SK-N-SH treated with all-trans-retinoic acid at 6 μM for 48 hours (cell line): ENCODE results near the gene CANT1.

Experiments
- ARNTL ChIP-seq: fragments of 450-650 bp; formaldehyde crosslinking; IDR thresholded peaks from 2 replicates; pipeline ENCODE4 v1.5.0; 2020; ENCODE audit warnings: low read depth, mild to moderate bottlenecking, moderate library complexity, borderline replicate concordance
- ESRRG ChIP-seq: fragments of 250-450 bp; sonication (Bioruptor Pico); IDR thresholded peaks from 2 replicates; pipeline ENCODE4 v1.6.1; 2021; ENCODE audit warnings: mild to moderate bottlenecking
- RARB ChIP-seq: fragments of 250-450 bp; sonication (Bioruptor Pico); IDR thresholded peaks from 2 replicates; pipeline ENCODE4 v1.8.0; 2021; ENCODE audit warnings: mild to moderate bottlenecking, moderate library complexity
- ZC3H10 ChIP-seq: fragments of 250-450 bp; sonication (Bioruptor Pico); IDR thresholded peaks from 2 replicates; pipeline ENCODE4 v1.5.1; 2021; ENCODE audit warnings: mild to moderate bottlenecking, moderate library complexity
- ZFP30 ChIP-seq: fragments of 450-650 bp; formaldehyde crosslinking; IDR thresholded peaks from 2 replicates; pipeline ENCODE4 v1.5.0; 2022; ENCODE audit warnings: mild to moderate bottlenecking, moderate library complexity
- ZNF70 ChIP-seq: fragments of 450-650 bp; formaldehyde crosslinking; IDR thresholded peaks from 2 replicates; pipeline ENCODE4 v1.5.0; 2020; ENCODE audit warnings: mild to moderate bottlenecking, moderate library complexity
- ZNF8 ChIP-seq: fragments of 450-650 bp; formaldehyde crosslinking; IDR thresholded peaks from 2 replicates; pipeline ENCODE4 v1.5.0; 2020; ENCODE audit warnings: mild to moderate bottlenecking, moderate library complexity
- TF ChIP-seq, protein P1 (sequence below): fragments of 250-450 bp; sonication (Bioruptor Pico); IDR thresholded peaks from 2 replicates; pipeline ENCODE4 v1.5.1; 2021; ENCODE audit warnings: mild to moderate bottlenecking, moderate library complexity
- TF ChIP-seq, protein P2 (sequence below): fragments of 250-450 bp; sonication (Bioruptor Pico); IDR thresholded peaks from 2 replicates; pipeline ENCODE4 v1.5.1; 2020; ENCODE audit warnings: low read depth, mild to moderate bottlenecking, moderate library complexity
- TF ChIP-seq, protein P3 (sequence below): fragments of 250-450 bp; sonication (Bioruptor Pico); IDR thresholded peaks from 2 replicates; pipeline ENCODE4 v1.5.0; 2020; ENCODE audit warnings: mild to moderate bottlenecking, moderate library complexity

DNA sequence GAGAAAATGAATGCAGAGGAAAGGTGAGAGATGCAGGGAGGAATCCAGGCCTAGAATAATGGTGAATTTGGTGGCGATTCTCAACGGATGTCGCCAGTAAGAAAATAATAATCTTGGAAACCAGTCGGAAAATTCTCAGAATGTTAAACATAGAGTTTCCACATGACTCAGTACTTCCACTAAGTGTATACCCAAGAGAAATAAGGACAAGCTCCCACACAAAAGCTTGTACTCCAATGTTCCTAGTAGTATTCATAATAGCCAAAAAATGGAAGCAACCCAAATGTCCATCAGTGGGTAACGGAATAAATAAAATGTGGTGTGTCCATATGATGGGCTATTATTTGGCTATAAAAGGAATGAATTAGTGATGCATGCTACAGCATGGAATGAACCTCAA is 45.6 kb upstream of the CANT1 start:
- TF ChIP-seq, protein P1, sequence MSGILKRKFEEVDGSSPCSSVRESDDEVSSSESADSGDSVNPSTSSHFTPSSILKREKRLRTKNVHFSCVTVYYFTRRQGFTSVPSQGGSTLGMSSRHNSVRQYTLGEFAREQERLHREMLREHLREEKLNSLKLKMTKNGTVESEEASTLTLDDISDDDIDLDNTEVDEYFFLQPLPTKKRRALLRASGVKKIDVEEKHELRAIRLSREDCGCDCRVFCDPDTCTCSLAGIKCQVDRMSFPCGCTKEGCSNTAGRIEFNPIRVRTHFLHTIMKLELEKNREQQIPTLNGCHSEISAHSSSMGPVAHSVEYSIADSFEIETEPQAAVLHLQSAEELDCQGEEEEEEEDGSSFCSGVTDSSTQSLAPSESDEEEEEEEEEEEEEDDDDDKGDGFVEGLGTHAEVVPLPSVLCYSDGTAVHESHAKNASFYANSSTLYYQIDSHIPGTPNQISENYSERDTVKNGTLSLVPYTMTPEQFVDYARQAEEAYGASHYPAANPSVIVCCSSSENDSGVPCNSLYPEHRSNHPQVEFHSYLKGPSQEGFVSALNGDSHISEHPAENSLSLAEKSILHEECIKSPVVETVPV (CRISPR knock-in tag), result no peak
- TF ChIP-seq ZNF8 (CRISPR knock-in tag) (no peak), ZNF70 (CRISPR knock-in tag) (no peak), ESRRG (CRISPR knock-in tag) (no peak), ARNTL (CRISPR knock-in tag) (no peak), RARB (CRISPR knock-in tag) (no peak), ZC3H10 (CRISPR knock-in tag) (no peak), ZFP30 (CRISPR knock-in tag) (no peak)
- TF ChIP-seq, protein P2, sequence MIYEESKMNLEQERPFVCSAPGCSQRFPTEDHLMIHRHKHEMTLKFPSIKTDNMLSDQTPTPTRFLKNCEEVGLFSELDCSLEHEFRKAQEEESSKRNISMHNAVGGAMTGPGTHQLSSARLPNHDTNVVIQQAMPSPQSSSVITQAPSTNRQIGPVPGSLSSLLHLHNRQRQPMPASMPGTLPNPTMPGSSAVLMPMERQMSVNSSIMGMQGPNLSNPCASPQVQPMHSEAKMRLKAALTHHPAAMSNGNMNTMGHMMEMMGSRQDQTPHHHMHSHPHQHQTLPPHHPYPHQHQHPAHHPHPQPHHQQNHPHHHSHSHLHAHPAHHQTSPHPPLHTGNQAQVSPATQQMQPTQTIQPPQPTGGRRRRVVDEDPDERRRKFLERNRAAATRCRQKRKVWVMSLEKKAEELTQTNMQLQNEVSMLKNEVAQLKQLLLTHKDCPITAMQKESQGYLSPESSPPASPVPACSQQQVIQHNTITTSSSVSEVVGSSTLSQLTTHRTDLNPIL (CRISPR knock-in tag), result no peak
- TF ChIP-seq, protein P3, sequence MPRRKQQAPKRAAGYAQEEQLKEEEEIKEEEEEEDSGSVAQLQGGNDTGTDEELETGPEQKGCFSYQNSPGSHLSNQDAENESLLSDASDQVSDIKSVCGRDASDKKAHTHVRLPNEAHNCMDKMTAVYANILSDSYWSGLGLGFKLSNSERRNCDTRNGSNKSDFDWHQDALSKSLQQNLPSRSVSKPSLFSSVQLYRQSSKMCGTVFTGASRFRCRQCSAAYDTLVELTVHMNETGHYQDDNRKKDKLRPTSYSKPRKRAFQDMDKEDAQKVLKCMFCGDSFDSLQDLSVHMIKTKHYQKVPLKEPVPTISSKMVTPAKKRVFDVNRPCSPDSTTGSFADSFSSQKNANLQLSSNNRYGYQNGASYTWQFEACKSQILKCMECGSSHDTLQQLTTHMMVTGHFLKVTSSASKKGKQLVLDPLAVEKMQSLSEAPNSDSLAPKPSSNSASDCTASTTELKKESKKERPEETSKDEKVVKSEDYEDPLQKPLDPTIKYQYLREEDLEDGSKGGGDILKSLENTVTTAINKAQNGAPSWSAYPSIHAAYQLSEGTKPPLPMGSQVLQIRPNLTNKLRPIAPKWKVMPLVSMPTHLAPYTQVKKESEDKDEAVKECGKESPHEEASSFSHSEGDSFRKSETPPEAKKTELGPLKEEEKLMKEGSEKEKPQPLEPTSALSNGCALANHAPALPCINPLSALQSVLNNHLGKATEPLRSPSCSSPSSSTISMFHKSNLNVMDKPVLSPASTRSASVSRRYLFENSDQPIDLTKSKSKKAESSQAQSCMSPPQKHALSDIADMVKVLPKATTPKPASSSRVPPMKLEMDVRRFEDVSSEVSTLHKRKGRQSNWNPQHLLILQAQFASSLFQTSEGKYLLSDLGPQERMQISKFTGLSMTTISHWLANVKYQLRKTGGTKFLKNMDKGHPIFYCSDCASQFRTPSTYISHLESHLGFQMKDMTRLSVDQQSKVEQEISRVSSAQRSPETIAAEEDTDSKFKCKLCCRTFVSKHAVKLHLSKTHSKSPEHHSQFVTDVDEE (CRISPR knock-in tag), result no peak
